K562 (cell line): ENCODE results near the gene EFCAB7. TPM values are rescaled to one million over a fixed set of nuclear protein-coding genes. Genes with fewer than 3 reads are reported as not detected.

Experiments used
- ATF1 ChIP-seq, 2 experiments: fragments of 450-650 bp in 1 of 2; IDR thresholded peaks; 2 replicates each; pipeline ENCODE4 v1.6.1; 2016; ENCODE audit warnings: missing compliant biosample characterization in 1 of 2, missing genetic modification characterization in 1 of 2
- BRF1 ChIP-seq: IDR thresholded peaks from 3 replicates; pipeline ENCODE4 v1.6.1; 2011; ENCODE audit warnings: borderline replicate concordance, mild to moderate bottlenecking; ENCODE audit not compliant: insufficient read length; ENCODE audit errors: extremely low read depth
- EGR1 ChIP-seq: fragments of 450-650 bp; conservative IDR thresholded peaks from 2 replicates; pipeline ENCODE4 v1.6.1; 2017; ENCODE audit warnings: mild to moderate bottlenecking
- EP400 ChIP-seq: fragments of 450-650 bp; IDR thresholded peaks from 2 replicates; pipeline ENCODE4 v1.6.1; 2017; ENCODE audit warnings: antibody characterized with exemption, mild to moderate bottlenecking, moderate library complexity
- EZH2 ChIP-seq: IDR thresholded peaks from 2 replicates; pipeline ENCODE4 v1.6.1; 2012; ENCODE audit warnings: low read depth, mild to moderate bottlenecking, inconsistent platforms, low read length, borderline replicate concordance
- FOS ChIP-seq: IDR thresholded peaks from 3 replicates; pipeline ENCODE4 v1.6.1; 2011; ENCODE audit not compliant: insufficient read length; ENCODE audit errors: extremely low read depth
- FOXJ2 ChIP-seq: fragments of 200-800 bp; sonication (Bioruptor generic); IDR thresholded peaks from 2 replicates; pipeline ENCODE4 v1.6.1; 2016; ENCODE audit warnings: missing genetic modification characterization, missing compliant biosample characterization
- KLF1 ChIP-seq: fragments of 450-650 bp; IDR thresholded peaks from 2 replicates; pipeline ENCODE4 v1.6.1; 2016; ENCODE audit warnings: missing genetic modification characterization, missing compliant biosample characterization
- MYNN ChIP-seq, 2 experiments: sonication (generic); formaldehyde crosslinking in 1 of 2; IDR thresholded peaks; 2 replicates each; pipeline versions ENCODE4 v1.5.0 to v1.6.1; 2016 to 2020; ENCODE audit warnings: antibody characterized with exemption in 1 of 2, missing genetic modification reagents in 1 of 2
- PPARD ChIP-seq: fragments of 250-450 bp; sonication (Bioruptor Pico); IDR thresholded peaks from 2 replicates; pipeline ENCODE4 v1.8.0; 2022; ENCODE audit warnings: inconsistent platforms, mild to moderate bottlenecking, moderate library complexity
- PRMT5 ChIP-seq: sonication (generic); formaldehyde crosslinking; IDR thresholded peaks from 2 replicates; pipeline ENCODE4 v1.5.0; 2020; ENCODE audit warnings: missing genetic modification reagents
- SAFB ChIP-seq: fragments of 200-400 bp; formaldehyde crosslinking; IDR thresholded peaks from 2 replicates; pipeline ENCODE4 v1.6.1; 2017; ENCODE audit warnings: low read depth, low read length, borderline replicate concordance
- SMAD3 ChIP-seq: fragments of 450-650 bp; formaldehyde crosslinking; conservative IDR thresholded peaks from 2 replicates; pipeline ENCODE4 v1.4.0; 2020; ENCODE audit warnings: mild to moderate bottlenecking
- SMAD4 ChIP-seq: fragments of 250-450 bp; sonication (Bioruptor Pico); conservative IDR thresholded peaks from 2 replicates; pipeline ENCODE4 v1.8.0; 2021; ENCODE audit warnings: inconsistent platforms, mild to moderate bottlenecking, moderate library complexity
- SMARCB1 ChIP-seq: IDR thresholded peaks from 2 replicates; pipeline ENCODE4 v1.6.1; 2011; ENCODE audit warnings: improper control_type of control experiment, low read depth; ENCODE audit not compliant: insufficient read length
- SMARCC2 ChIP-seq: fragments of 450-650 bp; IDR thresholded peaks from 2 replicates; pipeline ENCODE4 v1.6.1; 2017; ENCODE audit warnings: antibody characterized with exemption, moderate library complexity, mild to moderate bottlenecking, low read depth
- ZNF197 ChIP-seq: fragments of 200-800 bp; sonication (Bioruptor generic); IDR thresholded peaks from 2 replicates; pipeline ENCODE4 v1.6.1; 2016; ENCODE audit warnings: low read depth, missing genetic modification characterization, missing compliant biosample characterization
- ZNF217 ChIP-seq: sonication (generic); formaldehyde crosslinking; IDR thresholded peaks from 2 replicates; pipeline ENCODE4 v1.8.0; 2022; ENCODE audit warnings: mild to moderate bottlenecking, missing genetic modification reagents
- ZNF586 ChIP-seq: fragments of 450-650 bp; formaldehyde crosslinking; conservative IDR thresholded peaks from 2 replicates; pipeline ENCODE4 v1.4.0; 2020; ENCODE audit warnings: mild to moderate bottlenecking, moderate library complexity
- ZNF589 ChIP-seq: fragments of 200-800 bp; sonication (Bioruptor generic); IDR thresholded peaks from 2 replicates; pipeline ENCODE4 v1.6.1; 2016; ENCODE audit warnings: low read depth, missing genetic modification characterization, missing compliant biosample characterization
- ZNF644 ChIP-seq: fragments of 200-800 bp; sonication (Bioruptor generic); IDR thresholded peaks from 2 replicates; pipeline ENCODE4 v1.6.1; 2016; ENCODE audit warnings: low read depth, missing genetic modification characterization, missing compliant biosample characterization
- polyA plus RNA-seq, 8 experiments: library from polyadenylated mRNA; depleted of rRNA in 4 of 8; stranded (reverse) in 5 of 8; unstranded in 3 of 8; fragments of >200 nt; fragmentation: Nextera tagmentation in 2 of 8; fragmentation: Illumina TruSeq in 1 of 8; extraction: Ambion mirVana in 2 of 8; extraction: Trizol in 1 of 8; gene quantifications; 2 replicates each; pipeline versions ENCODE4 v1.2.1 to v1.2.3, GENCODE V29; 2011 to 2014; ENCODE audit warnings: inconsistent platforms in 1 of 8, missing spikeins in 1 of 8
- total RNA-seq, 7 experiments: library from RNA; depleted of rRNA in 6 of 7; stranded (reverse); fragments of >200 nt in 6 of 7; fragmentation: Illumina TruSeq in 2 of 7; extraction: Trizol in 2 of 7; gene quantifications; 2 replicates each; pipeline versions ENCODE4 v1.2.1 to v1.2.3, GENCODE V29; 2011 to 2021; ENCODE audit warnings: low replicate concordance in 1 of 7
- TF ChIP-seq, protein P1 (sequence below): fragments of 450-650 bp; formaldehyde crosslinking; IDR thresholded peaks from 2 replicates; pipeline ENCODE4 v1.4.0; 2020; ENCODE audit warnings: mild to moderate bottlenecking
- TF ChIP-seq, protein P2 (sequence below): fragments of 250-450 bp; sonication (Bioruptor Pico); IDR thresholded peaks from 2 replicates; pipeline ENCODE4 v1.5.0; 2020; ENCODE audit warnings: mild to moderate bottlenecking, borderline replicate concordance
- TF ChIP-seq, protein P3 (sequence below): sonication (generic); formaldehyde crosslinking; IDR thresholded peaks from 2 replicates; pipeline ENCODE4 v1.5.0; 2020; ENCODE audit warnings: missing genetic modification reagents

EFCAB7 gene
- total and polyA plus RNA-seq, 9 of the 15 experiments (the other 6 are each of a cell fraction or from before 2014, with no cell fraction given) = 3.2 to 7.6 (median 5.7) TPM

DNA sequence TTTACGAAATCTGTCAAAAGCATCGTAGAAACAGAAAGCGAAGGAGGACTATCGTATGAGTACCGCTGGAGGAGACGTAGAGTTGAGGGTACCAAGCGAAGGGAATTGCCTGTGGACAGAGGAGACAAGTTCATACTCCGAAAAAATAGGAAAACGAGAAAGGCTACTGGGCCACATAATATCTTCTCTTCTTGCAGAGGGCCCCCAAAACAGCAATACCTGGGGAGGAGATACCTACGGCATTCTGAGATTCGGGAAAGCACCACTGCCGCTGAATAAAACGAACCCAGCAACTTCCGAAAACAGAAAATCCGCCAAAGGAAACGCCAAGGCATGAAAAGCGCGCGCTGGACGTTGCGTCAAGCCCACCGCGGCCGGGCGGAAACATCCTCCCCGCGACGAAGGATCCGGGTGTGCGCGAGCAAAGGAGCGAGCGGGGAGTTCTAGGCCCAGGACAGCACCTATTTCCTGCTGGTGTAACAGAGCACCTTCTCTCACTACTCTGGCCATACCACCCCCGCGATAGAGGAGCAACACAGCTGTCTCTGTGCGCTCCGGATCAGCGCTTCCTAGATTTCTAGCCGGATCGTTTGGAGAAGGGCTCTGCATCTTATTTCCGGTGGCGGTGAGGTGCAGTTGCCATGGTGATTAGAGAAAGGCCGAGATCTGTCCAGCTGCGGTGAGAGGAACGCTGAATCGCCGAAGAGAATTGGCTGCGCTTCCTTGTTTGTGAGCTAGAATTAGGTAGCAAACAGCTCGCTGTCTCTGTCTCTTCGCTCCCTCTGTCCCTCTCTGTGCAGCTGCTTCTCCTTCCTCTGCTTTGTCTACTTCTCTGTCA lies at the start of gene EFCAB7, which contains the start of gene ITGB3BP (continued):
- no peak for TF ChIP-seq PRMT5 (CRISPR knock-in tag)
- 0 out of 2 replicates have a peak, but pooled peaks have one; percentile 11 for TF ChIP-seq FOXJ2 (tag)
- TF ChIP-seq ZNF217 (CRISPR knock-in tag) = no peak
- TF ChIP-seq SMAD3 (CRISPR knock-in tag) = peak; percentile 74; the same call in 1 of the 2 replicates
- no peak for TF ChIP-seq ZNF644 (tag)
- TF ChIP-seq, protein P1, sequence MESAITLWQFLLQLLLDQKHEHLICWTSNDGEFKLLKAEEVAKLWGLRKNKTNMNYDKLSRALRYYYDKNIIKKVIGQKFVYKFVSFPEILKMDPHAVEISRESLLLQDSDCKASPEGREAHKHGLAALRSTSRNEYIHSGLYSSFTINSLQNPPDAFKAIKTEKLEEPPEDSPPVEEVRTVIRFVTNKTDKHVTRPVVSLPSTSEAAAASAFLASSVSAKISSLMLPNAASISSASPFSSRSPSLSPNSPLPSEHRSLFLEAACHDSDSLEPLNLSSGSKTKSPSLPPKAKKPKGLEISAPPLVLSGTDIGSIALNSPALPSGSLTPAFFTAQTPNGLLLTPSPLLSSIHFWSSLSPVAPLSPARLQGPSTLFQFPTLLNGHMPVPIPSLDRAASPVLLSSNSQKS = no peak
- TF ChIP-seq, protein P2, sequence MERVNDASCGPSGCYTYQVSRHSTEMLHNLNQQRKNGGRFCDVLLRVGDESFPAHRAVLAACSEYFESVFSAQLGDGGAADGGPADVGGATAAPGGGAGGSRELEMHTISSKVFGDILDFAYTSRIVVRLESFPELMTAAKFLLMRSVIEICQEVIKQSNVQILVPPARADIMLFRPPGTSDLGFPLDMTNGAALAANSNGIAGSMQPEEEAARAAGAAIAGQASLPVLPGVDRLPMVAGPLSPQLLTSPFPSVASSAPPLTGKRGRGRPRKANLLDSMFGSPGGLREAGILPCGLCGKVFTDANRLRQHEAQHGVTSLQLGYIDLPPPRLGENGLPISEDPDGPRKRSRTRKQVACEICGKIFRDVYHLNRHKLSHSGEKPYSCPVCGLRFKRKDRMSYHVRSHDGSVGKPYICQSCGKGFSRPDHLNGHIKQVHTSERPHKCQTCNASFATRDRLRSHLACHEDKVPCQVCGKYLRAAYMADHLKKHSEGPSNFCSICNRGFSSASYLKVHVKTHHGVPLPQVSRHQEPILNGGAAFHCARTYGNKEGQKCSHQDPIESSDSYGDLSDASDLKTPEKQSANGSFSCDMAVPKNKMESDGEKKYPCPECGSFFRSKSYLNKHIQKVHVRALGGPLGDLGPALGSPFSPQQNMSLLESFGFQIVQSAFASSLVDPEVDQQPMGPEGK (CRISPR knock-in tag) = no peak
- no peak for TF ChIP-seq ATF1 (CRISPR knock-in tag; IDR thresholded peaks at IDR 0.05)
- peak; percentile 93 for TF ChIP-seq ATF1 (tag; IDR thresholded peaks at IDR 0.05)
- no peak for TF ChIP-seq SMARCB1
- peak; percentile 70; the same call in 1 of the 2 replicates for TF ChIP-seq MYNN (IDR thresholded peaks at IDR 0.05)
- TF ChIP-seq MYNN (CRISPR knock-in tag; IDR thresholded peaks at IDR 0.05) = no peak
- TF ChIP-seq EGR1 = peak; percentile 95
- TF ChIP-seq ZNF197 (CRISPR knock-in tag) = peak; percentile 80; the same call in 1 of the 2 replicates
- TF ChIP-seq SMARCC2 = no peak
- no peak for TF ChIP-seq PPARD (CRISPR knock-in tag)
- TF ChIP-seq EZH2 = no peak
- TF ChIP-seq BRF1 = no peak
- TF ChIP-seq, protein P3, sequence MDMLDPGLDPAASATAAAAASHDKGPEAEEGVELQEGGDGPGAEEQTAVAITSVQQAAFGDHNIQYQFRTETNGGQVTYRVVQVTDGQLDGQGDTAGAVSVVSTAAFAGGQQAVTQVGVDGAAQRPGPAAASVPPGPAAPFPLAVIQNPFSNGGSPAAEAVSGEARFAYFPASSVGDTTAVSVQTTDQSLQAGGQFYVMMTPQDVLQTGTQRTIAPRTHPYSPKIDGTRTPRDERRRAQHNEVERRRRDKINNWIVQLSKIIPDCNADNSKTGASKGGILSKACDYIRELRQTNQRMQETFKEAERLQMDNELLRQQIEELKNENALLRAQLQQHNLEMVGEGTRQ (CRISPR knock-in tag) = no peak
- peak; percentile 86 for TF ChIP-seq ZNF589 (CRISPR knock-in tag)
- peak; percentile 62; the same call in 1 of the 2 replicates for TF ChIP-seq KLF1
- TF ChIP-seq SMAD4 (CRISPR knock-in tag) = peak; percentile 61
- no peak for TF ChIP-seq FOS
- no peak for TF ChIP-seq ZNF586 (CRISPR knock-in tag)
- peak; percentile 97 for TF ChIP-seq EP400
- no peak for TF ChIP-seq SAFB
